Parathyroid adenoma (tissue), 2 donors: ENCODE measurements around the gene UBE2H.
"Not testable (repeated sequence)": the region's sequence is repeated elsewhere in the genome, so short reads cannot be mapped to it uniquely, and the experiment has no call there.

Experiments
- H2AFZ ChIP-seq: fragments of 300-600 bp; sonication (generic); one replicate; pipeline ENCODE4 v1.7.0; 2017; ENCODE audit warnings: antibody characterized with exemption, mild to moderate bottlenecking
- H3K27ac ChIP-seq: fragments of 300-600 bp; sonication (generic); one replicate; pipeline ENCODE4 v1.7.0; 2017
- H3K27me3 ChIP-seq: fragments of 300-600 bp; sonication (generic); one replicate; pipeline ENCODE4 v1.7.0; 2017; ENCODE audit warnings: low read length; ENCODE audit not compliant: control insufficient read depth, insufficient read depth
- H3K36me3 ChIP-seq: fragments of 300-600 bp; sonication (generic); one replicate; pipeline ENCODE4 v1.7.0; 2017; ENCODE audit warnings: low read length; ENCODE audit not compliant: control insufficient read depth, insufficient read depth
- H3K4me1 ChIP-seq: fragments of 300-600 bp; sonication (generic); one replicate; pipeline ENCODE4 v1.7.0; 2017; ENCODE audit warnings: control low read depth
- H3K4me2 ChIP-seq: fragments of 300-600 bp; sonication (generic); one replicate; pipeline ENCODE4 v1.7.0; 2017; ENCODE audit warnings: low read length
- H3K4me3 ChIP-seq: fragments of 300-600 bp; sonication (generic); one replicate; pipeline ENCODE4 v1.7.0; 2017; ENCODE audit warnings: low read depth, low read length
- H3K79me2 ChIP-seq: fragments of 300-600 bp; sonication (generic); one replicate; pipeline ENCODE4 v1.7.0; 2017; ENCODE audit warnings: control low read depth
- H3K9ac ChIP-seq: fragments of 300-600 bp; sonication (generic); one replicate; pipeline ENCODE4 v1.7.0; 2017; ENCODE audit warnings: mild to moderate bottlenecking
- H3K9me3 ChIP-seq: fragments of 300-600 bp; sonication (generic); one replicate; pipeline ENCODE4 v1.7.0; 2017; ENCODE audit warnings: low read length; ENCODE audit not compliant: control insufficient read depth
- TF ChIP-seq, protein P1 (sequence below): fragments of 300-600 bp; sonication (generic); IDR thresholded peaks from one replicate; pipeline ENCODE4 v1.7.0; 2017; ENCODE audit warnings: antibody characterized with exemption, mild to moderate bottlenecking
- donor health status: primary hyperparathyroidism.

UBE2H gene

DNA sequence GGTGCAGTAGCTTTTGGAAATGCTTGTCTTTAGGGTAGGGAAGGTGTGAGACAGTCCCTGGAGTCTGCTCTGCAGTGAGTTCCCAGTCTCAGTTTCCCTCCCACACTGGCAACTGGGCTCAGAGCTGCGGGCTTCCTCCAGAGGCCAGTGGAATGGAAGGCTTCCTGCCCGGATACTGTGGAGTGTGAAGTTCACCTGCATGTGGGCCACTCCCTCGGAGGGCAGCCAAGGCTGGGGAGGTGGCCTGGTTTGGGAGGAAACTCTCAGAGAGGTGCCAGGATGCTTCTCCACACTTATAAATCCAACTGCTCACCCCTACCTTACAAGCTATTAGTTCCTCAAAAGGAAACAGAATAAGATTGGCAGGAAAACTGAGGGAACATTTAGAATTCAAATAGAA, 18.1 kb upstream of the UBE2H start:
- no peak overlapping the region for H3K4me3 ChIP-seq
- H3K36me3 ChIP-seq: no peaks in the 10 kb centered on the region
- H3K27me3 ChIP-seq: no peaks in the 10 kb centered on the region
- no peaks in the 10 kb centered on the region for H3K9me3 ChIP-seq
- H2AFZ ChIP-seq: no peak overlapping the region
- H3K4me2 ChIP-seq: no peak overlapping the region
- H3K4me1 ChIP-seq: no peaks in the 10 kb centered on the region
- no peaks in the 10 kb centered on the region for H3K79me2 ChIP-seq
- TF ChIP-seq, protein P1, sequence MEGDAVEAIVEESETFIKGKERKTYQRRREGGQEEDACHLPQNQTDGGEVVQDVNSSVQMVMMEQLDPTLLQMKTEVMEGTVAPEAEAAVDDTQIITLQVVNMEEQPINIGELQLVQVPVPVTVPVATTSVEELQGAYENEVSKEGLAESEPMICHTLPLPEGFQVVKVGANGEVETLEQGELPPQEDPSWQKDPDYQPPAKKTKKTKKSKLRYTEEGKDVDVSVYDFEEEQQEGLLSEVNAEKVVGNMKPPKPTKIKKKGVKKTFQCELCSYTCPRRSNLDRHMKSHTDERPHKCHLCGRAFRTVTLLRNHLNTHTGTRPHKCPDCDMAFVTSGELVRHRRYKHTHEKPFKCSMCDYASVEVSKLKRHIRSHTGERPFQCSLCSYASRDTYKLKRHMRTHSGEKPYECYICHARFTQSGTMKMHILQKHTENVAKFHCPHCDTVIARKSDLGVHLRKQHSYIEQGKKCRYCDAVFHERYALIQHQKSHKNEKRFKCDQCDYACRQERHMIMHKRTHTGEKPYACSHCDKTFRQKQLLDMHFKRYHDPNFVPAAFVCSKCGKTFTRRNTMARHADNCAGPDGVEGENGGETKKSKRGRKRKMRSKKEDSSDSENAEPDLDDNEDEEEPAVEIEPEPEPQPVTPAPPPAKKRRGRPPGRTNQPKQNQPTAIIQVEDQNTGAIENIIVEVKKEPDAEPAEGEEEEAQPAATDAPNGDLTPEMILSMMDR: no peak
- H3K27ac ChIP-seq: no peak overlapping the region
- H3K9ac ChIP-seq: no peak overlapping the region

DNA sequence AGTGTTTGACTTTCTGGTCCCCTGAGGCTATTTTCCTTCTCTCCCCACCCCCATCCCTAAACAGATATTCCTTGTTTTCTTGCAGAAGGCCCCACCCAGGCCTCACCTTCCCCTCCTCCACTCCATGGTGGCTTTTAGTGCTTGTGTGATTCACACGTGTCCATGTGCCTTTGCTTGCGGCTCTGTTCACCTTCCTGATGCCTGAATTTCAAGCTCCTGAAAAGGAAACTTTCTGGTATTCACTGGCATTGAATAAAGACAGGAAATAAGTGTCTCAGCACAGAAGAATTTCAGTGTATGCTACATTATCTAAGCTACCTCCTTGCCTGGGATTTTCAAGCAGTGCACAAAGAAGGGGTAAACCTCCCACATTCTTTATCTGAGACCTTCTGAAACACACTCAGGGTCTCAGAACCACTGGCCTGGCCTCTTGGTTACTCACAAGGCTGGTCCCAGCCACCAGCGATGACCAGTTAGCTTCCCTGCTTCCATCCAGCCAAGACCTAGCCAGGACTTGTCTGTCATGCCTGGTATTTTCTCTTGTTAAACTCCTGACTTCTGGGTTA, 17.2 kb upstream of the UBE2H start:
- Histone ChIP-seq H3K79me2 (no peaks in the 10 kb centered on the region), H3K4me3 (no peak overlapping the region), H3K9ac (no peak overlapping the region), H2AFZ (peak overlapping the region; percentile 28), H3K27me3 (no peaks in the 10 kb centered on the region), H3K36me3 (no peaks in the 10 kb centered on the region), H3K9me3 (no peaks in the 10 kb centered on the region), H3K4me1 (no peaks in the 10 kb centered on the region), H3K27ac (no peak overlapping the region), H3K4me2 (no peak overlapping the region)
- TF ChIP-seq, protein P1: no peak

DNA sequence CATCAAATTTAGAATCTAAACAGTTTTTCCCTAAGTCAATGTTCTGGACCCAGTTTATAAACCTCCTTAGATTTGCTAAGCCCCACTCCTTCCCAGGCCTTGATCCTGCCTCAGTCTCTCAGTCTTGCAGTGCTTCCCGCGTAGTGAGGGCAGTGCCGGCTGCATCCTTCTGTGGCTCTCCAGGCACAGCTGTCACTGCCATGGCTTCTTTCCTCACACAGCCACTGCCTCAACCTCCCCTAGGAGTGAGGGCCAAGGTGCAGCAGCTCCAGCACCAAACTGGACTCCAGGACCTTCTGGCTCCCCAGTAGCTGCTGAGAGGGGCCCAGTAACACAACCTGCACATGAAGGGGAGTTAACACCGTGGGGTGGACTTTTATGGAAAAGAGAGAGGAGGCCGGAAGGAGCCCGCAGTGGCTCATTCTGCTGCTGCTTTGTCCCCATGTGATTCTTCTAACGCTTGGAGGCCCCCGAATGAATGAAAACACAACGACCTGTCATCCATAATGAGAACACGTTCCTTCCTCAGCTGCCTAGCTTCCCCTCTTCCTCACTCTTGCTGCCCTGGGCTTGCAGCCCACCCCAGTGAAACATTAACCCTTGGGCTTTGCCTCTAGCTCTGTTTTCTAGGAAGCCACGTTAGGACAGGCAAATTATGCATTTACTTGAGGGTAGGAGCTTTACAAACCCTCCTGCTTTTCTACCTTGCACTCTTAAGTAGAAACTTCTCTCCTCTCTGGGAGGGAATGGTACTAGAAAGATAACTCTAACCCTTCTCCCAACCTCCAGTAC, 16.0 kb upstream of the UBE2H start:
- Histone ChIP-seq H3K79me2 (no peaks in the 10 kb centered on the region), H3K27ac (no peak overlapping the region), H3K36me3 (no peaks in the 10 kb centered on the region)

DNA sequence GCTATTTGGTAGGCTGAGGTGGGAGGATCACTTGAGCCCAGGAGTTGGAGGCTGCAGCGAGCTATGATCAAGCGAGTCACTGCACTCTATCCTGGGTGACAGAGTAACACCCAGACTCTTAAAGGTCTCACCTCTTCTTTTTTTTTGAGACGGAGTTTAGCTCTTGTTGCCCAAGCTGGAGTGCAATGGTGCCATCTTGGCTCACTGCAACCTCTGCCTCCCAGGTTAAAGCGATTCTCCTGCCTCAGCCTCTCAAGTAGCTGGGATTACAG, 7.4 kb upstream of the UBE2H start:
- not testable (repeated sequence) for H3K4me2 ChIP-seq, H3K4me3 ChIP-seq, H3K27me3 ChIP-seq, H3K27ac ChIP-seq, H3K79me2 ChIP-seq, H3K36me3 ChIP-seq, H3K9ac ChIP-seq, H3K9me3 ChIP-seq, H2AFZ ChIP-seq
- peaks cover 21% of the 10 kb centered on the region for H3K4me1 ChIP-seq

More for the DNA sequence above, 16.0 kb upstream of the UBE2H start:
- TF ChIP-seq, protein P1: no peak
- no peaks in the 10 kb centered on the region for H3K4me1 ChIP-seq
- no peaks in the 10 kb centered on the region for H3K9me3 ChIP-seq
- H3K4me3 ChIP-seq: no peak overlapping the region
- H3K9ac ChIP-seq: no peak overlapping the region
- H3K27me3 ChIP-seq: no peaks in the 10 kb centered on the region
- H3K4me2 ChIP-seq: no peak overlapping the region
- no peak overlapping the region for H2AFZ ChIP-seq

GRCh38 chr7:129959471-129960203, 6.9 kb upstream of the UBE2H start:
- no peaks in the 10 kb centered on the region for H3K36me3 ChIP-seq

More at GRCh38 chr7:129959471-129960203, 6.9 kb upstream of the UBE2H start:
- no peak overlapping the region for H3K4me2 ChIP-seq
- no peak overlapping the region for H3K4me3 ChIP-seq
- no peaks in the 10 kb centered on the region for H3K79me2 ChIP-seq
- TF ChIP-seq, protein P1: no peak
- peaks cover 21% of the 10 kb centered on the region for H3K4me1 ChIP-seq
- H3K27ac ChIP-seq: peak overlapping the region; percentile 4
- peak overlapping the region; percentile 88 for H2AFZ ChIP-seq
- H3K9me3 ChIP-seq: no peaks in the 10 kb centered on the region
- H3K9ac ChIP-seq: no peak overlapping the region
- no peaks in the 10 kb centered on the region for H3K27me3 ChIP-seq
